Measurements from ENCODE around the gene SCARF1. TPM values are rescaled to one million over a fixed set of nuclear protein-coding genes. Genes with fewer than 3 reads are reported as not detected.

SCARF1 gene
- total RNA-seq, 1 experiment from 2014 or later = 0.71 TPM

Other genes starting within 250 kb of the SCARF1 start
- 293 and 311 TPM in 2 replicates for gene YWHAE, start 245.5 kb downstream of the SCARF1 start, total RNA-seq (2014; rRNA removed; shearing (Covaris generic))
- 62.8 and 92.7 TPM in 2 replicates for gene CRK, start 189.5 kb downstream of the SCARF1 start, total RNA-seq (2014; rRNA removed; shearing (Covaris generic))
- 85.0 and 94.1 TPM in 2 replicates for gene MYO1C, start 153.0 kb downstream of the SCARF1 start, total RNA-seq (2014; rRNA removed; shearing (Covaris generic))
- 13.6 and 16.4 TPM in 2 replicates for gene INPP5K, start 129.1 kb downstream of the SCARF1 start, total RNA-seq (2014; rRNA removed; shearing (Covaris generic))
- 42.1 and 95.3 TPM in 2 replicates for gene PITPNA, start 82.9 kb downstream of the SCARF1 start, total RNA-seq (2014; rRNA removed; shearing (Covaris generic))
- gene SLC43A2, start 16.9 kb downstream of the SCARF1 start, total RNA-seq (2014; rRNA removed; shearing (Covaris generic)) = 22.1 and 39.7 TPM in 2 replicates
- gene RILP, start 4.1 kb upstream of the SCARF1 start, total RNA-seq (2014; rRNA removed; shearing (Covaris generic)) = 9.5 and 36.1 TPM in 2 replicates
- gene PRPF8, start 39.1 kb upstream of the SCARF1 start, total RNA-seq (2014; rRNA removed; shearing (Covaris generic)) = 157 and 202 TPM in 2 replicates
- gene TLCD2, start 64.6 kb upstream of the SCARF1 start, total RNA-seq (2014; rRNA removed; shearing (Covaris generic)) = 1.2 TPM in 2 replicates
- 25.0 and 29.9 TPM in 2 replicates for gene WDR81, start 79.0 kb upstream of the SCARF1 start, total RNA-seq (2014; rRNA removed; shearing (Covaris generic))
- gene SERPINF2, start 97.1 kb upstream of the SCARF1 start, total RNA-seq (2014; rRNA removed; shearing (Covaris generic)) = 2.4 and 3.0 TPM in 2 replicates
- 465 and 509 TPM in 2 replicates for gene SERPINF1, start 116.3 kb upstream of the SCARF1 start, total RNA-seq (2014; rRNA removed; shearing (Covaris generic))
- gene SMYD4, start 184.2 kb upstream of the SCARF1 start, total RNA-seq (2014; rRNA removed; shearing (Covaris generic)) = 13.4 and 16.0 TPM in 2 replicates
- 79.1 and 102 TPM in 2 replicates for gene RPA1, start 184.3 kb upstream of the SCARF1 start, total RNA-seq (2014; rRNA removed; shearing (Covaris generic))

Data from G401 (cell line).